Measurements from ENCODE around the gene ULBP3. TPM values are rescaled to one million over a fixed set of nuclear protein-coding genes. Genes with fewer than 3 reads are reported as not detected.

The ULBP3 gene
- total RNA-seq, 2 experiments from 2014 or later, result 0.47 to 0.77 TPM

- DNase-seq (no peak), ATAC-seq (no peak)
- peaks cover 12% of the 10 kb centered on the region for H3K4me1 Mint-ChIP-seq (ENCODE audit: low read depth)
- no peaks in the 10 kb centered on the region for H3K36me3 Mint-ChIP-seq (ENCODE audit: low read depth)
- ChIA-PET POLR2A (interaction anchor here (0.6 kb wide), 1 partner anchor 32 kb away, joined by 3 read pairs; no protein-coding TSS in a partner anchor), CTCF (no interaction called here)
- H3K27ac Mint-ChIP-seq, result no peak overlapping the region
- no peak for TF ChIP-seq CTCF (IDR thresholded peaks at IDR 0.05)
- intact Hi-C loops (cut with micrococcal nuclease), result no loop called here
- peaks cover 65% of the 10 kb centered on the region for H3K27me3 Mint-ChIP-seq
- H3K4me3 Mint-ChIP-seq, result no peak overlapping the region
- H3K9me3 Mint-ChIP-seq, result no peaks in the 10 kb centered on the region
Measured at GRCh38 chr6:150038202-150039062, 30.5 kb downstream of the ULBP3 start.

- H3K4me1 Mint-ChIP-seq (ENCODE audit: low read depth), result peaks cover 12% of the 10 kb centered on the region
- no peaks in the 10 kb centered on the region for H3K36me3 Mint-ChIP-seq (ENCODE audit: low read depth)
- ChIA-PET POLR2A (interaction anchor here (0.6 kb wide), 1 partner anchor 31 kb away, joined by 3 read pairs; no protein-coding TSS in a partner anchor), CTCF (no interaction called here)
- no peak overlapping the region for H3K27ac Mint-ChIP-seq
- H3K27me3 Mint-ChIP-seq, result peaks cover 59% of the 10 kb centered on the region
- peak; percentile 79 for ATAC-seq
- DNase-seq, result peak; percentile 22
- TF ChIP-seq CTCF (IDR thresholded peaks at IDR 0.05), result no peak
- intact Hi-C loops (cut with micrococcal nuclease), result no loop called here
- H3K4me3 Mint-ChIP-seq, result peak overlapping the region; percentile 1
- no peaks in the 10 kb centered on the region for H3K9me3 Mint-ChIP-seq
Measured at GRCh38 chr6:150037526-150038201, 31.3 kb downstream of the ULBP3 start.

GRCh38 chr6:150036081-150036480 is 32.8 kb downstream of the ULBP3 start:
- no peak for TF ChIP-seq CTCF (IDR thresholded peaks at IDR 0.05)
- intact Hi-C loops (cut with micrococcal nuclease), result no loop called here
- H3K27me3 Mint-ChIP-seq, result peaks cover 52% of the 10 kb centered on the region
- ChIA-PET POLR2A (no interaction called here), CTCF (no interaction called here)
- ATAC-seq, result no peak
- H3K4me3 Mint-ChIP-seq, result no peak overlapping the region
- no peak for DNase-seq
- H3K4me1 Mint-ChIP-seq (ENCODE audit: low read depth), result peaks cover 12% of the 10 kb centered on the region
- H3K9me3 Mint-ChIP-seq, result no peaks in the 10 kb centered on the region
- no peak overlapping the region for H3K27ac Mint-ChIP-seq
- no peaks in the 10 kb centered on the region for H3K36me3 Mint-ChIP-seq (ENCODE audit: low read depth)

- Mint-ChIP-seq H3K27me3 (peaks cover 28% of the 10 kb centered on the region), H3K9me3 (no peaks in the 10 kb centered on the region), H3K4me3 (no peak overlapping the region), H3K36me3 (ENCODE audit: low read depth) (no peaks in the 10 kb centered on the region), H3K4me1 (ENCODE audit: low read depth) (peaks cover 24% of the 10 kb centered on the region), H3K27ac (no peak overlapping the region)
- TF ChIP-seq CTCF (IDR thresholded peaks at IDR 0.05), result no peak
- ChIA-PET CTCF (interaction anchor here (1.7 kb wide), 1 partner anchor 16 kb away, joined by 4 read pairs; no protein-coding TSS in a partner anchor), POLR2A (no interaction called here)
- no peak for DNase-seq
- intact Hi-C loops (cut with micrococcal nuclease), result no loop called here
- no peak for ATAC-seq
Measured at GRCh38 chr6:150033207-150033771, 35.6 kb downstream of the ULBP3 start.
